NT2/D1 (cell line): ENCODE measurements around the gene SHISA3.

ENCODE experiments used
- SUZ12 ChIP-seq: IDR thresholded peaks from 2 replicates; pipeline ENCODE4 v1.6.1; 2011; ENCODE audit not compliant: insufficient read length, insufficient read depth; ENCODE audit errors: extremely low read depth
- YY1 ChIP-seq: IDR thresholded peaks from 2 replicates; pipeline ENCODE4 v1.6.1; 2011; ENCODE audit not compliant: insufficient read length, insufficient read depth

DNA sequence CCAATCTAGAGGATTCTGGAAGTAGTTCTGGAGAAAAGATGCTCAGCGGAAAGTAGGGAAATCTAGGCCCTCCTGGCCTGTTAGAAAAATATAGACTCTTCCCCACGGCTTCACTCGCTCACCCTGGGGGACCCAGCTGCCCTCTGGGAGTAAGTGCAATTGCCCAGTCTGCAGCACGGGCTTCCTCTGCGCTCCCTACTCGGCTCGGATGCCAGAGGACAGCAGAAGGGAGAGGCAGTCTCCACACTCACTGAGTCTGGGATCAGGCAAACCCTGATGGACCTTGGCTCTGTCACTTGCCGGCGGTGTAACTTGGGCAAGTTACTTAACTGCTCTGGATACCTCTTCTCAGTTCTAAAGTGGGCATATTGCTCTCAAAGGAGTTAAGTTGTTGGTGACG, 2.1 kb downstream of the SHISA3 start:
- TF ChIP-seq YY1, result no peak
- no peak for TF ChIP-seq SUZ12
